ENCODE results near the gene RFPL1.

GRCh38 chr22:29461263-29461662 lies 22.9 kb downstream of the RFPL1 start:
- TF ChIP-seq CTCF (conservative IDR thresholded peaks at IDR 0.05; ENCODE audit: low read length) (no peak), EZH2phosphoT487 (IDR thresholded peaks at IDR 0.05; ENCODE audit: borderline replicate concordance) (no peak)
